Esophagus squamous epithelium (tissue), 5 donors: ENCODE results near the gene CD6. TPM values are rescaled to one million over a fixed set of nuclear protein-coding genes. Genes with fewer than 3 reads are reported as not detected.

ENCODE experiments used
- DNase-seq: peaks from one replicate; lab custom pipeline; 2025; lab: John Stamatoyannopoulos, UW
- H3K27ac ChIP-seq, 4 donors: fragments of 200-600 bp; sonication (generic); one replicate each; pipeline ENCODE4 v1.5.1; 2016 to 2019; ENCODE audit warnings: mild to moderate bottlenecking in 1 of 4
- H3K27me3 ChIP-seq, 4 donors: fragments of 200-600 bp; sonication (generic); 1 replicate in 3 of 4; 2 replicates in 1 of 4; pipeline versions ENCODE4 v1.5.1 to v1.6.0; 2017 to 2021; ENCODE audit warnings: antibody characterized with exemption in 1 of 4
- H3K36me3 ChIP-seq, 3 donors: fragments of 200-600 bp; sonication (generic); one replicate each; pipeline ENCODE4 v1.5.1; 2016 to 2019
- H3K4me1 ChIP-seq, 3 donors: fragments of 200-600 bp; sonication (generic); one replicate each; pipeline ENCODE4 v1.5.1; 2017 to 2019
- H3K4me3 ChIP-seq, 4 donors: fragments of 200-600 bp; sonication (generic); 1 replicate in 3 of 4; 2 replicates in 1 of 4; pipeline ENCODE4 v1.5.1; 2016 to 2019; ENCODE audit warnings: mild to moderate bottlenecking in 2 of 4, moderate library complexity in 1 of 4
- H3K9me3 ChIP-seq, 3 donors: fragments of 200-600 bp; sonication (generic); one replicate each; pipeline ENCODE4 v1.5.1; 2016 to 2019
- CTCF ChIP-seq, 6 experiments: fragments of 450-650 bp in 4 of 6; fragments of 200-600 bp in 2 of 6; sonication (generic) in 2 of 6; IDR thresholded peaks; one replicate each; pipeline ENCODE4 v1.5.1; 2016 to 2019; ENCODE audit warnings: antibody characterized with exemption in 6 of 6, mild to moderate bottlenecking in 4 of 6, moderate library complexity in 4 of 6
- POLR2A ChIP-seq, 4 donors: fragments of 450-650 bp; IDR thresholded peaks; one replicate each; pipeline ENCODE4 v1.6.1; 2017; ENCODE audit warnings: antibody characterized with exemption in 4 of 4, mild to moderate bottlenecking in 4 of 4, moderate library complexity in 3 of 4
- WGBS, 2 donors: methylation state at CpG; one replicate each; pipeline ENCODE4 v1.1.5; 2018; 5-methylcytosine and 5-hydroxymethylcytosine counted together
- intact Hi-C: fragments of 100-400 bp; cut with DNase I; formaldehyde crosslinking; loops from one replicate; pipeline ENCODE4 v1.15.0; 2022
- total RNA-seq, 4 donors: library from RNA; depleted of rRNA; stranded (reverse); fragments of >200 nt; gene quantifications; one replicate each; pipeline ENCODE4 v1.1.0, GENCODE V29; 2016
- donor health status: DM: yes; HTN: yes; CAD: no.

The CD6 gene
- total RNA-seq, 4 donors from 2014 or later, result 0.79 to 4.4 (median 1.4) TPM

GRCh38 chr11:61023086-61023965, 51.8 kb downstream of the CD6 start:
- no peak for DNase-seq
- Histone ChIP-seq H3K36me3 (no peaks in the 10 kb centered on the region), H3K27me3 (peaks cover 0 to 74% (median 0%) of the 10 kb centered on the region in 4 donors), H3K4me1 (peaks cover 4 to 43% (median 21%) of the 10 kb centered on the region in 3 donors), H3K9me3 (no peaks in the 10 kb centered on the region), H3K4me3 (no peak overlapping the region), H3K27ac (no peak overlapping the region)
- intact Hi-C loops, result no loop called here
- no peak for TF ChIP-seq CTCF (IDR thresholded peaks at IDR 0.05)
- no peak for TF ChIP-seq POLR2A (IDR thresholded peaks at IDR 0.05)
- 50 to 52% methylated on average over 12 to 15 of the region's 18 CpGs for WGBS, 2 donors

GRCh38 chr11:61023966-61024295, 52.5 kb downstream of the CD6 start:
- WGBS, 2 donors, result 24% methylated on average over 5 of the region's 5 CpGs
- Histone ChIP-seq H3K36me3 (no peaks in the 10 kb centered on the region), H3K4me3 (no peak overlapping the region), H3K9me3 (no peaks in the 10 kb centered on the region), H3K27ac (no peak overlapping the region), H3K4me1 (peaks cover 4 to 46% (median 21%) of the 10 kb centered on the region in 3 donors), H3K27me3 (peaks cover 0 to 68% (median 0%) of the 10 kb centered on the region in 4 donors)
- no peak for DNase-seq
- intact Hi-C loops, result no loop called here
- TF ChIP-seq POLR2A (IDR thresholded peaks at IDR 0.05) (no peak), CTCF (IDR thresholded peaks at IDR 0.05) (no peak)

GRCh38 chr11:61024938-61025820, 53.7 kb downstream of the CD6 start:
- no peak for DNase-seq
- intact Hi-C loops, result no loop called here
- H3K4me1 ChIP-seq, result peaks cover 4 to 46% (median 21%) of the 10 kb centered on the region in 3 donors
- H3K36me3 ChIP-seq, result no peaks in the 10 kb centered on the region
- H3K27ac ChIP-seq, result no peak overlapping the region
- WGBS, 2 donors, result 85 to 94% methylated on average over 14 of the region's 14 CpGs
- H3K27me3 ChIP-seq, result peaks cover 0 to 55% (median 0%) of the 10 kb centered on the region in 4 donors
- H3K9me3 ChIP-seq, result no peaks in the 10 kb centered on the region
- no peak overlapping the region for H3K4me3 ChIP-seq
- no peak for TF ChIP-seq POLR2A (IDR thresholded peaks at IDR 0.05)
- no peak for TF ChIP-seq CTCF (IDR thresholded peaks at IDR 0.05)

- Histone ChIP-seq H3K4me3 (no peak overlapping the region), H3K36me3 (no peaks in the 10 kb centered on the region), H3K27me3 (peaks cover 0 to 50% (median 0%) of the 10 kb centered on the region in 4 donors), H3K9me3 (no peaks in the 10 kb centered on the region), H3K4me1 (peaks cover 4 to 46% (median 21%) of the 10 kb centered on the region in 3 donors), H3K27ac (no peak overlapping the region)
- intact Hi-C loops, result no loop called here
- no peak for DNase-seq
- 60 to 82% methylated on average over 1 to 5 of the region's 5 CpGs for WGBS, 2 donors
- TF ChIP-seq POLR2A (IDR thresholded peaks at IDR 0.05), result no peak
- TF ChIP-seq CTCF (IDR thresholded peaks at IDR 0.05), result no peak
Observed at GRCh38 chr11:61025821-61026120, 54.3 kb downstream of the CD6 start.
